DMS79 (cell line): ENCODE results near the gene CLDN15.
"Not testable (repeated sequence)": the region's sequence is repeated elsewhere in the genome, so short reads cannot be mapped to it uniquely, and the experiment has no call there.

Experiments
- DNase-seq: peaks from one replicate; lab custom pipeline; 2025; lab: John Stamatoyannopoulos, UW

Gene CLDN15

GRCh38 chr7:101199522-101199921 is 38.1 kb downstream of the CLDN15 start:
- not testable (repeated sequence) for DNase-seq

GRCh38 chr7:101198476-101198875 is 39.1 kb downstream of the CLDN15 start:
- no peak for DNase-seq

- DNase-seq, result no peak
Measured at GRCh38 chr7:101197991-101198390, 39.6 kb downstream of the CLDN15 start.

GRCh38 chr7:101195884-101196283 is 41.7 kb downstream of the CLDN15 start:
- DNase-seq, result no peak

- no peak for DNase-seq
Measured at GRCh38 chr7:101189109-101189508, 48.5 kb downstream of the CLDN15 start.

- DNase-seq, result no peak
Measured at GRCh38 chr7:101186844-101187428, 50.7 kb downstream of the CLDN15 start.

GRCh38 chr7:101186194-101186593 is 51.4 kb downstream of the CLDN15 start:
- no peak for DNase-seq

- DNase-seq, result no peak
Measured at GRCh38 chr7:101185258-101185839, 52.3 kb downstream of the CLDN15 start.
